Stomach (tissue), 4 donors: ENCODE measurements around the gene MTG1.

Source experiments
- CTCF ChIP-seq, 7 experiments: fragments of 450-650 bp in 4 of 7; fragments of 200-600 bp in 3 of 7; sonication (generic) in 3 of 7; IDR thresholded peaks; one replicate each; pipeline ENCODE4 v1.5.1; 2016 to 2019; ENCODE audit warnings: antibody characterized with exemption in 7 of 7, control low read depth in 2 of 7, mild to moderate bottlenecking in 1 of 7
- POLR2A ChIP-seq, 4 donors: fragments of 450-650 bp; IDR thresholded peaks; one replicate each; pipeline ENCODE4 v1.6.1; 2016; ENCODE audit warnings: antibody characterized with exemption in 4 of 4, control low read depth in 2 of 4, mild to moderate bottlenecking in 1 of 4, moderate library complexity in 1 of 4

- TF ChIP-seq CTCF (IDR thresholded peaks at IDR 0.05) (no peak), POLR2A (IDR thresholded peaks at IDR 0.05) (no peak)
Measured at GRCh38 chr10:133441780-133442179, 47.8 kb downstream of the MTG1 start.
